Measurements from ENCODE around the gene RNF167. TPM values are rescaled to one million over a fixed set of nuclear protein-coding genes. Genes with fewer than 3 reads are reported as not detected.
A peak's percentile ranks its signal among the peaks of the same experiment; 100 is the strongest.

RNF167 gene
- total and polyA plus RNA-seq, 4 donors = 15.9 to 72.6 (median 24.4) TPM

DNA sequence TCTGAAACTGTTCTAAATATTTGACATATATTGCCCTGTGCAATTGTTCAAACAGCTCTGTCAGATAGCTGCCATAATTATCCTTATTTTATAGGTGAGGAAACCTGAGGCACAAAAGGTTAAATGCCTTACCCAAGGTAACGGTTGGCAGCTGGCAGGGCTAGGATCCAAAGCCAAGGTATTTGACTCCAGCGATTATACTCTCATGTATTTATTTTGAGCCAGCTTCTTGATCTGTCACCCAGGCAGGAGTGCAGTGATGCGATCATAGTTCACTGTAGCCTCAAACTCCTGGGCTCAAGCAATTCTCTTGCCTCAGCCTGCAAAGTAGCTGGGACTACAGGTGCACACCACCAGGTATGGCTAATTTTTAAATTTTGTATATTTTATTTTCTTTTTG, 18.0 kb downstream of the RNF167 start (continued):
- TF ChIP-seq HNF4A (conservative IDR thresholded peaks at IDR 0.05) (peak; percentile 62 to 74), ZBTB33 (IDR thresholded peaks at IDR 0.05) (no peak)

GRCh38 chr17:4959261-4959965, 19.3 kb downstream of the RNF167 start:
- no peaks in the 10 kb centered on the region for H3K9me3 ChIP-seq (ENCODE audit: control insufficient read depth in 4 of 4, low read length in 3 of 4)
- DNase-seq (ENCODE audit: low spot score) = no peak
- TF ChIP-seq RXRA (IDR thresholded peaks at IDR 0.05) (no peak), FOXA2 (IDR thresholded peaks at IDR 0.05) (no peak), FOXA1 (IDR thresholded peaks at IDR 0.05) (no peak), JUND (IDR thresholded peaks at IDR 0.05) (no peak), EGR1 (IDR thresholded peaks at IDR 0.05; ENCODE audit: low read depth in 2 of 2) (no peak)
- TF ChIP-seq, protein P1, sequence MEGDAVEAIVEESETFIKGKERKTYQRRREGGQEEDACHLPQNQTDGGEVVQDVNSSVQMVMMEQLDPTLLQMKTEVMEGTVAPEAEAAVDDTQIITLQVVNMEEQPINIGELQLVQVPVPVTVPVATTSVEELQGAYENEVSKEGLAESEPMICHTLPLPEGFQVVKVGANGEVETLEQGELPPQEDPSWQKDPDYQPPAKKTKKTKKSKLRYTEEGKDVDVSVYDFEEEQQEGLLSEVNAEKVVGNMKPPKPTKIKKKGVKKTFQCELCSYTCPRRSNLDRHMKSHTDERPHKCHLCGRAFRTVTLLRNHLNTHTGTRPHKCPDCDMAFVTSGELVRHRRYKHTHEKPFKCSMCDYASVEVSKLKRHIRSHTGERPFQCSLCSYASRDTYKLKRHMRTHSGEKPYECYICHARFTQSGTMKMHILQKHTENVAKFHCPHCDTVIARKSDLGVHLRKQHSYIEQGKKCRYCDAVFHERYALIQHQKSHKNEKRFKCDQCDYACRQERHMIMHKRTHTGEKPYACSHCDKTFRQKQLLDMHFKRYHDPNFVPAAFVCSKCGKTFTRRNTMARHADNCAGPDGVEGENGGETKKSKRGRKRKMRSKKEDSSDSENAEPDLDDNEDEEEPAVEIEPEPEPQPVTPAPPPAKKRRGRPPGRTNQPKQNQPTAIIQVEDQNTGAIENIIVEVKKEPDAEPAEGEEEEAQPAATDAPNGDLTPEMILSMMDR (IDR thresholded peaks at IDR 0.05; ENCODE audit: low read depth, low read length, missing input control) = no peak
- no peak overlapping the region for H3K4me3 ChIP-seq (ENCODE audit: low read depth in 1 of 3, low read length in 3 of 3)
- H3K9ac ChIP-seq (ENCODE audit: low read depth in 1 of 2, low read length in 2 of 2) = no peak overlapping the region
- H3K27ac ChIP-seq (ENCODE audit: low read depth in 1 of 2, low read length in 2 of 2) = no peak overlapping the region
- H3K27me3 ChIP-seq (ENCODE audit: control insufficient read depth in 4 of 4, insufficient read depth in 4 of 4, low read length in 3 of 4) = no peaks in the 10 kb centered on the region
- H3K36me3 ChIP-seq (ENCODE audit: control insufficient read depth in 4 of 4, insufficient read depth in 3 of 4, low read depth in 1 of 4, low read length in 3 of 4) = peaks cover 0 to 7% (median 4%) of the 10 kb centered on the region in 4 donors
- peaks cover 4 to 50% (median 37%) of the 10 kb centered on the region in 4 donors for H3K4me1 ChIP-seq (ENCODE audit: control insufficient read depth in 4 of 4, insufficient read depth in 4 of 4, low read length in 3 of 4)
- WGBS = 82% methylated on average over 18 of the region's 18 CpGs

- Histone ChIP-seq H3K9me3 (ENCODE audit: control insufficient read depth in 4 of 4, low read length in 3 of 4) (no peaks in the 10 kb centered on the region), H3K27me3 (ENCODE audit: control insufficient read depth in 4 of 4, insufficient read depth in 4 of 4, low read length in 3 of 4) (no peaks in the 10 kb centered on the region), H3K27ac (ENCODE audit: low read depth in 1 of 2, low read length in 2 of 2) (no peak overlapping the region), H3K9ac (ENCODE audit: low read depth in 1 of 2, low read length in 2 of 2) (no peak overlapping the region), H3K4me3 (ENCODE audit: low read depth in 1 of 3, low read length in 3 of 3) (no peak overlapping the region), H3K4me1 (ENCODE audit: control insufficient read depth in 4 of 4, insufficient read depth in 4 of 4, low read length in 3 of 4) (peaks cover 2 to 44% (median 33%) of the 10 kb centered on the region in 4 donors), H3K36me3 (ENCODE audit: control insufficient read depth in 4 of 4, insufficient read depth in 3 of 4, low read depth in 1 of 4, low read length in 3 of 4) (peaks cover 0 to 7% (median 4%) of the 10 kb centered on the region in 4 donors)
- DNase-seq (ENCODE audit: low spot score) = no peak
- TF ChIP-seq NR2F2 (IDR thresholded peaks at IDR 0.05) = no peak
- no peak for TF ChIP-seq SP1 (IDR thresholded peaks at IDR 0.05)
- no peak for TF ChIP-seq GABPA (IDR thresholded peaks at IDR 0.05 in 1 of 2, conservative IDR thresholded peaks at IDR 0.05 in 1 of 2)
- TF ChIP-seq RXRA (IDR thresholded peaks at IDR 0.05) = no peak
- TF ChIP-seq TAF1 (conservative IDR thresholded peaks at IDR 0.05) = no peak
- no peak for TF ChIP-seq EGR1 (IDR thresholded peaks at IDR 0.05; ENCODE audit: low read depth in 2 of 2)
- no peak for TF ChIP-seq HNF4G (IDR thresholded peaks at IDR 0.05)
- no peak for TF ChIP-seq FOXA1 (IDR thresholded peaks at IDR 0.05)
- TF ChIP-seq JUND (IDR thresholded peaks at IDR 0.05) = no peak
- no peak for TF ChIP-seq FOXA2 (IDR thresholded peaks at IDR 0.05)
- TF ChIP-seq HNF4A (conservative IDR thresholded peaks at IDR 0.05) = no peak
- TF ChIP-seq YY1 (IDR thresholded peaks at IDR 0.05) = no peak
- TF ChIP-seq REST (IDR thresholded peaks at IDR 0.05) = no peak
- WGBS = 93% methylated on average over 9 of the region's 9 CpGs
Measured at GRCh38 chr17:4960279-4960922, 20.3 kb downstream of the RNF167 start.

Measured in liver (tissue), 9 donors.